Measurements from ENCODE around the gene TANC1.
"Not testable (repeated sequence)": the region's sequence is repeated elsewhere in the genome, so short reads cannot be mapped to it uniquely, and the experiment has no call there.

Gene TANC1

GRCh38 chr2:159084384-159085370, 116.2 kb downstream of the TANC1 start:
- FAIRE-seq (no peak), DNase-seq (ENCODE audit: low spot score) (no peak)

DNA sequence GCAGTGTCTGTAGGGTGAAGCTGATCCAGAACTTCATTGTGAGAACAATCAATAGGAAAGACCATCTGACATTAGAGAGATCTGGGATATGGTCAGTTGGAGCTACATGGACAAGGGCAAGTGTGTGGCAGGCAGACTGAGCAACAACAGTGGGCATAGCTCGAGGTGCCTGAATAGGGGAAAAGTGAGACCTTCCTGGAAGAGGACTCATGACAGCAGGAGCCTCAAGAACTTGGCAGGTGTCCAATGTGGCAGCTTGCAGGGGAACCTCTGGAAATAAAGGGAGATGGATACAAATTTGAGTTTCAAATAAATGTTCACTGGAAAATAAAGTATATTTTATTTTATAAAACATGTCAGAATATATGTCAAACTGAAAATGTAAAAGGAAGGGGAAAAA, 117.9 kb downstream of the TANC1 start:
- no peak for DNase-seq (ENCODE audit: low spot score)
- FAIRE-seq = no peak

- FAIRE-seq = no peak
- DNase-seq (ENCODE audit: low spot score) = no peak
These were observed 118.4 kb downstream of the TANC1 start for GRCh38 chr2:159086826-159087225.

DNA sequence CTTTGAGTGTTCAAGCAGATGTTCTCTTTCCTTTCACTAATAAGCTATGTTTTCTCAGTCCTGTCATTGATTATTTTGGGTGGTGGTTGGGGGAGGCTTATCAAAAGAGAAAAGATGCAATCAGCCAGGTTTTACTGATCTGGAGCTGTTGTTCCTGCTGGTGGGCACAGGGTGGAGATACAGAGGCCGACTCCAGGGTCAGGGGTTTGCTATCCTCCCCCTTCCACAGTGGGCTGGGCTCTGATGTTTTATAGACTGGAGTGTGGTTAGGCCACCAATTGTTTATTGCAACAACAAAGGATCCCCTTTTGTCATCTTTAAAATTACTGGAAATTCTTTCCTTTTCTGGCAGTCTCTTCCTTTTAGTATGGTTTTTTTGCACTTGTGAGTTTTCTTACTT, 120.5 kb downstream of the TANC1 start:
- DNase-seq (ENCODE audit: low spot score) (no peak), FAIRE-seq (no peak)

- DNase-seq (ENCODE audit: low spot score) (no peak), FAIRE-seq (no peak)
These were observed 121.1 kb downstream of the TANC1 start for GRCh38 chr2:159089543-159089942.

DNA sequence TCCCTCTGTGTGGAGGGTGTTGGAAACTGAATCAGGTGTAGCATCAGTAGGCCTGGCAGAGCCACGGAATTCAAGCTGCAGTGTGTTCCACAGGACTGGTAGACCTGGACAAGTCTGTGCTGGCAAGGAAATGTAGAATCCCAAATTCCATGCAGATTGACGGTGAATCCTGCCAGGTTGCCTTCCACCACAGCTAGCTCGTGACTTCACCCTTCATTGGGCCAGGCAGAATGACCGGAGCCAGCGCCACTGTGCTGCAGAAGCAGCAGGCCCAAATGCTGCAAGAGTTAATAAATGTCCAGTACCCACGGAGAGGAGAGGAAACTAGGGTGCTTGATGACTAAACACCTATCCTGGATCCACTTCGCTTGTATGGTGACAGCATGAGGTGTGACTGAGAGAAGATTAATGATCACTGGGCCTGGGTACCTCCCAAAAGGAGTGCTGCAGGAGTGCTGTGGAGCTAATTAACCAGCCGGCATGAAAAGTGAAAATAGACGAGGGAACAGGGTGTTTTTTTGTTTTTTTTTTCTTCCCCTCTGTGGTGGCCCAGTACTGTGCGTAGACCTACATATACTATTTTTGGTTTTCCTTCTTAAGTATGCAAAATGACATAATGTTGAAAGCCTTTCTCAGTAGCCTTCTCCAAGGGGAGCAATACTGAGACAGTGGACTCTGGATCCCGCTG, 122.2 kb downstream of the TANC1 start:
- no peak for DNase-seq (ENCODE audit: low spot score)
- no peak for FAIRE-seq

GRCh38 chr2:159091381-159091780, 122.9 kb downstream of the TANC1 start:
- FAIRE-seq (no peak), DNase-seq (ENCODE audit: low spot score) (no peak)

- DNase-seq (ENCODE audit: low spot score) (no peak), FAIRE-seq (no peak)
These were observed 123.5 kb downstream of the TANC1 start for GRCh38 chr2:159091976-159092375.

DNA sequence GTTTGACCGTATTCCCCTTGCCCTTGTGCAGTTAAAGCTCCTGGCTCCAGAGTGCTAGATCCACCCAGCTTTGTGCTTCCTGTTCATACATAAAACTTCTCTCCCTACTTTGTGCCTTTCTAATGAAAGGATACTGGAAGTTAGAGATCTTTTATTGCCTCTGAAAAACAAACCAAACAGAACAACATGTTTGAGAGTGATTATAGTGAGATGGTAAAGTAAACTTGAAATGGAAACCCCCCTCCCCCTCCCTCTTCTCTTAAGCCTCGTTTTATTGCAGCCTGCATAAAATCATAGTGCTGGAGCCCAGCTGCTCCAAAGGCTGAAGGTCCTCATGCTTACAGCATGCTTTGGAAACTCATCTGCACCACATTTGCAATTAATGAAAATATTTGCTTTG, 125.1 kb downstream of the TANC1 start:
- FAIRE-seq (no peak), DNase-seq (ENCODE audit: low spot score) (no peak)

- DNase-seq (ENCODE audit: low spot score) = no peak
- FAIRE-seq = no peak
These were observed 125.8 kb downstream of the TANC1 start for GRCh38 chr2:159094173-159094737.

GRCh38 chr2:159095813-159096212, 127.4 kb downstream of the TANC1 start:
- no peak for DNase-seq (ENCODE audit: low spot score)
- no peak for FAIRE-seq

- FAIRE-seq; DNase-seq (ENCODE audit: low spot score): not testable (repeated sequence)
These were observed 127.9 kb downstream of the TANC1 start for GRCh38 chr2:159096302-159096855.

- no peak for FAIRE-seq
- no peak for DNase-seq (ENCODE audit: low spot score)
These were observed 128.5 kb downstream of the TANC1 start for GRCh38 chr2:159096901-159097300.

DNA sequence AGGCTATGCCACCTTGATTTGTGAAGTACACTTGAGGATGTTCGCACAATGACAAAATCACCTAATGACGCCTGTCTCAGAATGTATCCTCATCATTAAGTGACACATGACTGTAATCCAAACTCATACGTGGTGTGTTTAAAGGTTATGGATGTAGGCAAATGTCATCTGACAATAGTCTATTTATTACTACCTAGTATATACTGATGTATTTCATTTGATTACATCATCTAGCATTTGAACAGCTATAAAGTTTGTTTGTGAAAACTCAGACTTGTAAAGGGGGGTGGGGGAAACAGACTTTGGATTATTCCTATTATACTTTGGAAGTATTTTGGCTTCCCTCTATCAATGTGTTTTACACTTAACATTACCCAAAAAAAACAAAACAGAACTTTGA, 129.9 kb downstream of the TANC1 start:
- FAIRE-seq (no peak), DNase-seq (ENCODE audit: low spot score) (no peak)

GRCh38 chr2:159098921-159099411, 130.5 kb downstream of the TANC1 start:
- FAIRE-seq (no peak), DNase-seq (ENCODE audit: low spot score) (no peak)

DNA sequence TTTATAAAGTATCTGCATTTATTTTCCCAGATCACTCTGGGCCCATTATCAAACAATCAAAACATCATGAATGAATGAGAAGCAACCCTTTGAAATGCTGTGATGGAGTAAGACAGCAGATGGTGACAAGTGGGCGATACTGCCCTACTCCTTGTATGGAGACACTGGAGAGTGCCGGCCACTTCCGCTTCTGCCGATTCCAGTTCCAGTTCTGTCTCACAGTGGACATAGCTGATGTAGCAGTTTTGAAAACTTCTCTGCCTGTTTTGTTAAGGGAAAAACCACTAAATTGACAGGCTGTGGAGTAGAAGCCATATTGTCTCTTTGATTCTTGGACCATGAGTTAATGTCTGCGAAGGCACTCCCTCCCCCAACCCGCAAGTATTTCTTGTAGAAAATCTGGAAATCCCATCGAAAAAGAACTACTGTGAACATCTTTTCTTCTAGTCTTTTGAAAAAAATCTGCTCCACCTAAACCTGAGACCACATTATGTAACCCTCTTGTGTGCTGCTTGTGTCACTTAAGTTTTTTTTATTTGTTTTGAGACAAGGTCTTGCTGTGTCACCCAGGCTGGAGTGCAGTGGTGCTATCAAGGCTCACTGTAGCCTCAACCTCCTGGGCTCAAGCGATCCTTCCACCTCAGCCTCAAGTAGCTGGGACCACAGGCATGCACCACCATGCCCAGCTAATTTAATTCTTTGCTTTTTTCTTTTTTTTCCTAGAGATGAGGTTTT, 133.5 kb downstream of the TANC1 start:
- DNase-seq (ENCODE audit: low spot score) = no peak
- no peak for FAIRE-seq

GRCh38 chr2:159103411-159103810, 135.0 kb downstream of the TANC1 start:
- FAIRE-seq = no peak
- no peak for DNase-seq (ENCODE audit: low spot score)

- FAIRE-seq (no peak), DNase-seq (ENCODE audit: low spot score) (no peak)
These were observed 137.7 kb downstream of the TANC1 start for GRCh38 chr2:159106109-159106508.

DNA sequence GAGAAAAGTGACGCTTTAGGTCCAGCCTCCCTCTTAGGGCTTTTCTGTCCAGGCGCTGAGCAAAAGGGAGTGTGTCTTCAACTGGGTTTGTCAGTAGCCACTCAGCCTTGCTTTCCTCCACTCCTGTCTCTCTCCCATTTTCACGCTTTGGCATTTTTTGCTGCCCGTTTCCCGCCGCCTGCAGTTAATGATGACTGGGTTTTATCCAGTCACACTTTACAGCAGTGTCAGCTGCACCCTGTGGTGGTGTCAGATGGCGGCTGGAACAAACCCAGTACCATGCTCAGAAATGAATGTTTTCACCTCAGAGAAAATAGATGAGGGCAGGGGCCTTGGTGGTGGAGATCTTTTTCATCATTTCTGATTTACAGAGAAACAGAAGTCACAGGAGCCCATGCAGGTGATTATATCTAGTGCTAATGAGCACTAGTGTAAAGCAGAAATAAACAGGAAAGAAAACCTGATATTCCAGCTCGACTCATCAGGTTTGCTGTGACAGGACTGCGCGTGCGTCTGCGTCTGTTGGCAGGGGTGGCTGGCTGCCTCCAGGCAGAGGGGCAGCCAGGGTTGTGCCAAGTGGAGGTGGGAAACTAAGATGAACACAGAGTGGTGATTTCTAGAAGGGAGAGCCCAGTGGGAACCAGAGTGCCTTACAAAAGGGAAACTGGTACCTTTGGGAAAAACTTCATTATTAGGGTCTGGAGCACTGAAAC, 139.9 kb downstream of the TANC1 start:
- FAIRE-seq (no peak), DNase-seq (ENCODE audit: low spot score) (no peak)

DNA sequence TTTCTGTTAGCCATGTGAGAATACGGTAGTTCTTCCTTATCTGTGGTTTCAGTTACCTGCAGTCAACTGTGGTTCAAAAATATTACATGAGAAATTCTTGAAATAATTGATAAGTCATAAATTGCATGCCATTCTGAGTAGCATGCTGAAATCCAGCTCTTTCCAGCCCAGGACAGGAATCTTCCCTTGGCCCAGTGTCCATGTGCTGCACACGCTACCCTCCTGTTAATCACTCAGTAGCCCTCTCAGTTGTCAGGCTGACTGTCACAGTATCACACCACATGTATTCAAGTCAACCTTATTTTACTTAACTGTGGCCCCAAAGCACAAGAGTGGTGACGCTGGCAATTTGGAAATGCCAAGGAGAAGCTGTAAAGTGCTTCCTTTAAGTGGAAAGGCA, 141.1 kb downstream of the TANC1 start:
- DNase-seq (ENCODE audit: low spot score) (no peak), FAIRE-seq (no peak)

Data from urothelium cell line (cell line).